ENCODE data around the gene NFKBIZ.
"Not testable (repeated sequence)": the region's sequence is repeated elsewhere in the genome, so short reads cannot be mapped to it uniquely, and the experiment has no call there.

The NFKBIZ gene

DNA sequence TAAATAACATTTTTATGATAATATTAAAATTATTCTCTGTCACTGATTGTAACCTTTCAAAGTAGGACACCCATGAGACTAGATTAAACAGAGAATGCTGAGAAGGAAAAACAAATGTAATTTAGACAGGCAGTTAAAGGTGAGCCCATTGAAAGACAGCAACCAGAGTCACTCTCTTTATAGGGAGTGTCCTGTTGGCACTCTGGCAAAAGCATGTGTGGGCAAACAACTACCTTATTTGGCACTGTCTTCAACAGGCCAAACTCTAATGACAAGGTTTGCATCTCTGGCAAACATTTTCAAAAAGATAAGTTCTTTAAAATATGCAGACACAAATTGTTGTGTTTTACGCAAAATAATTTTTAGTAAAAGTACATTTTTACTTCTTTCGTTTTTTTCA, 29.8 kb downstream of the NFKBIZ start:
- no peak for DNase-seq

DNA sequence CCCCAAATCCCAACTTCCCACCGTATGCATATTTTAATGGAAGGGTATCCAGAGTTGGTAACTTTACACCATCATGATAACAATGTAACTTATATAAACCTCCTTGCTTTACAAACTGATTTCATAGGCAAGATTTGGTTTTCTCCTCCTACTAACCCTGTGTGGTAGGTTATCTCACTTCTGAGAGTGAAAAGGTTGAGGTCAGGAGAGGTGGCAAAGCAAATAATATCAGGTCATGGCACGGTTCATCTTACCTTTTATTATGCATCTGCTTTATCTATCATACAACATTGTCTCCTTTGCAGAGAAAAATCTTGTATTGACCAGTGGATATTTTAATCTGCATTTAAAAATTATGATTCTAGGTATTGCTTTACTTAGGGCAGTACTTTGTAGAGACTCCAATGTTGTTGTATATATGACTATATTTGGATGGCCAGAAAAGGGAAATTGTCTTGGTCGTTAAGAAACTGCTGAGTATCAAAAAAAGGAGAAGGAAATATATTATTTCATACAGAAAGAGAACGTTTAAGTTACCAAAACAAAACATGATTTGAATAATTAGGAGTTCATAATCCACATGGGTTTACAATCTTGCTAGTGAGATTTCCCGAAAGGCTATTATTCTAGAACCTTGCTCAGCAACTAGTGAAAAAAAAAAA, 30.4 kb downstream of the NFKBIZ start:
- no peak for DNase-seq

DNA sequence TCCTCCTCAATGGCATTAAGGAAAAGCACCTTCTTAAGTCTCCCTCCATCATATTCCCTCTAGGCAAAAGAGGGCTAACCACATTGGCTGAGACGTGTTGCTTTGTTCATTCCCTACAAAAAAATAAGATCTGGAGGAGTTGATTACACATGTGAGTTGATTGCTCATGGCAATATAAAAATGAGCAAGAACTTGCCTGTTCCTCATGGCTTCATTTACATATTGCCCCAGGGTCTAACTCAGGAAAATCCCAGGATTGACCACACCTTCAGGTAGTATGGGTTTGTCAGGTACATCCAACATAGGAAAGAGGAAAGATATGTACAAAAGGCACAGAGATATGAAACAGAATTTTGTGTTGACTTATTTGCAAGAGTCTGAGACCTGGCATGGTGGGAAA, 35.5 kb downstream of the NFKBIZ start:
- DNase-seq: no peak

DNA sequence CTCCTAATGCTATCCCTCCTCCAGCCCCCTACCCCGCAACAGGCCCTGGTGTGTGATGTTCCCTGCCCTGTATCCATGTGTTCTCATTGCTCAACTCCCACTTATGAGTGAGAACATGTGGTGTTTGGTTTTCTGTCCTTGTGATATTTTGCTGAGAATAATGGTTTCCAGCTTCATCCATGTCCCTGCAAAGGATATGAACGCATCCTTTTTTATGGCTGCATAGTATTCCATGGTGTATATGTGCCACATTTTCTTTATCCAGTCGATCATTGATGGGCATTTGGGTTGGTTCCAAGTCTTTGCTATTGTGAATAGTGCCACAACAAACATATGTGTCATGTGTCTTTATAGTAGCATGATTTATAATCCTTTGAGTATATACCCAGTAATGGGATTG, 36.3 kb downstream of the NFKBIZ start:
- not testable (repeated sequence) for DNase-seq

DNA sequence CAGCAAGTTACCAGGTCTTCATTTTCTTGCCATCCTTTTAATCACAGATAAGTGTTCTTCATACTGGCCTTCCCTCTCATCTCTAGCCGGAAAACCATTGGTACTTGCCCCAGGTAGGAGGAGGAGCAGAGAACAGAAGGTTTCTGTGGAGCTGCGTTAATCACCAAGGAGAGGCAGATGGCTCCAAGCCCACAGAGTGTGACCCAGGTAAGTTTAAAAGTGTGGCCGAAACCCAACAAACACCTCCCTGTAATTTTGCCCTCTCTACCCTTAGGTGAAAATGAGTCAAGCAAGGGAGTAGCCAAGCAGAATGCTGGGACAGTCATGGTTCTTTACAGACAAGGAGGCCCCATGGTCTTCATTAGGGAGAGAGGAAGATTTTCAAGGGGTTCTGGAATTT, 37.3 kb downstream of the NFKBIZ start:
- no peak for DNase-seq

DNA sequence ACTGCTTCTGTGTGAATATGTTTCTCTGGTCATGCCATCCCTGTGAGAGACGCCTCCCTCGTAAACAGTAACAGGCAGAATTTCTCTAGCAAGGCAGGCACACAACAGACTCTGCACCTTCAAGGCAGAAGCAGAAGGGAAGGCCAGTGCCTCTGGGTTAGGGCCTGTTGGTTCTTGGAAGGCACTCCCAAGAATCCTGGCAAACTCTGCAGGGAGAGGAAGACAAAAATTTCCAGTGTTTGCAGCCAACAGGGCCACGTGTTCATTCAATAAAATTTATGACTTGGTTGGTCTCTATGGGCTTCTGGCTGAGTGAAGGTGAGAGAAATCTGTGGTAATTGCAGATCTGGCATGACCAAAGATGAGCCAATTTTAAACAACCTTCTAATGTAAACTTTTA, 39.3 kb downstream of the NFKBIZ start:
- no peak for DNase-seq

DNA sequence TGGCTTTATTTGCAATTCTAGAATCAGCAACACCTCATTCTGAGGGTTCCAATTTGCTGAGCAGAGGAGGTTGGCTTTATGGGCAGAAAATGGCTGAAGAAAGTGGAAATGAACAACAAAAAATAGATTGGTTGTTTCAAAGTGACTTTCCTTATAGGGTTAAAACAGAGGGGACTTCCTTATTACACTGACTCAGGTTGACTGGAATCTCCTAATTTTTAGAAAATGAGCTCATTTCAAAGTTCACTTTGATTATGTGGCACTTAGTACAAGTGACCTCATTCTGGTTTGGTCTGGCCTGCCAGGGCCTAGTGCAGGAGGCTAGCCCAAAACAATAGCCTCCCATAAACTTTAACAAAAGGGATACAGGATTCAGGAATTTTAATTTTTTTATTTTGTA, 41.4 kb downstream of the NFKBIZ start:
- no peak for DNase-seq

DNA sequence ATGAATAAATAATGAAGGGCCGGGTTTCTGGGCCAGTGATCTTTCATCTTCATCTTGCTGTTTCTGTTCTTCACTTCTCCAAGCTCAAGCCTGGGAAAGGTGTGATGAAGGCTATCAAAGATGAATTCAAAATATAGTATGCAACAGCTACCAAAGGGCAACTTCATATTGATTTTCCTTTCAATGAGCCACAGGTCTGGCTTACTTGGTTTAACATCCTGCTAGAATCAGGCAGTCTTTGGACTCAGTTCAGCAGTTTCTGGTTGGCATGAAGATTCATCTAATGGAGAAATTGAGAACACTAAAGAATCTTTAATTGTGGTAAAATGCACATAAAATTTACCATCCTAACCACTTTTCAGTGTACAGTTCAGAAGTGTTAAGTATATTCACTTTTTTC, 43.3 kb downstream of the NFKBIZ start:
- DNase-seq: no peak

DNA sequence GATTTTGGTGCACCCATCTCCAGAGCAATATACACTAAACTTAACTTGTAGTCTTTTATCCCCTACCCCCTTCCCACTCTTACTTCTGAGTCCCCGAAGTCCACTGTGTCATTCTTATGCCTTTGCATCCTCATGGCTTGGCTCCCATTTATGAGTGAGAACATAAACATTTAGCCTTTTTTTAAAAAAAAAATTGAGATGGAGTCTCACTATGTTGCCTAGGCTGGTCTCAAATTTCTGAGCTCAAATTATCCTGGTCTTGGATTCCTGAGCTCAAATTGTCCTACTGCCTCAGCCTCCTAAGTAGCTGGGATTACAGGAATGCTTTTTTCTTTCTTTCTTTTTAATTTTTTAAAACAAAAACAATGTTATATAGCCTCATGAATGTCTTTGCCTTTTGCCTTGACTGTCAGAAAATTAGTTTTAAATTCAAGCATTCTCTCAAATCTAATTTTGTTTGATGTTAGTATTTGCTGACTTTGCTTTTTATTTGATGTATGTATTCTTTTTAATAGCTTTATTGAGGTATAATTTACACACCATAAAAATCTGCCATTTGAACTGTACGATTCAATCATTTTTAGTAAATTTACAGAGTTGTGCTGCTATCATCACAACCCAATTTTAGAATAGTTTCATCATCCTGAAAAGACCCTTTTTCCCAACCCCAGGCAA, 46.9 kb downstream of the NFKBIZ start:
- no peak for DNase-seq

DNA sequence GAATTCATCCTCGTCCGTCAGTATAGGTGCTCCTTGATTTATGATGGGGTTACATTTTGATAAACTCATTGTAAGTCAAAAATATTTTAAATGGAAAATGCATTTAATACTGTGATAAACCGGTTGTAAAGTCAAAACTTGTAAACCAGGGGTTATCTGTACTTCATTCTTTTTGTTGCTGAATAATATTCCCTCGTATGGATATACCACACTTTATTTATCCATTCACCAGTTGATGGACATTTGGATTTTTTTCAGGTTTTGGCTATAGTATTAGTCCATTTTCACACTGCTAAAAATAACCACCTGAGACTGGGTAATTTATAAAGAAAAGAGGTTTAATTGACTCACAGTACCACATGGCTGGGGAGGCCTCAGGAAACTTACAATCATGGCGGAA, 47.7 kb downstream of the NFKBIZ start:
- no peak for DNase-seq

DNA sequence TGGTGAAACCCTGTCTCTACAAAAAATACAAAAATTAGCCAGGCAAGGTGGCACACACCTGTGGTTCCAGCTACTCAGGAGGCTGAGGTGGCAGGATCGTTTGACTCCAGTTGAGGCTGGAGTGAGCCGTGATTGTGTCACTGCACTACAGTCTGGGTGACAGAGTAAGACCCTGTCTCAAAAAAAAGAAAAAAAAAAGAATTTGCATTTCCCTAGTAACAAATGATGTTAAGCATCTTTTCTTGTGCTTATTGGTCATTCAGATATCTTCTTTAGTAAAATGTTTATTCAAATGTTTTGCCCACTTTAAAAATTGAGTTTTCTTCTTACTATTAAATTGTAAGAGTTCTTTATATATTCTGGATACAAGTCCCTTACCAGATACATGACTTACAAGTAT, 48.7 kb downstream of the NFKBIZ start:
- no peak for DNase-seq

DNA sequence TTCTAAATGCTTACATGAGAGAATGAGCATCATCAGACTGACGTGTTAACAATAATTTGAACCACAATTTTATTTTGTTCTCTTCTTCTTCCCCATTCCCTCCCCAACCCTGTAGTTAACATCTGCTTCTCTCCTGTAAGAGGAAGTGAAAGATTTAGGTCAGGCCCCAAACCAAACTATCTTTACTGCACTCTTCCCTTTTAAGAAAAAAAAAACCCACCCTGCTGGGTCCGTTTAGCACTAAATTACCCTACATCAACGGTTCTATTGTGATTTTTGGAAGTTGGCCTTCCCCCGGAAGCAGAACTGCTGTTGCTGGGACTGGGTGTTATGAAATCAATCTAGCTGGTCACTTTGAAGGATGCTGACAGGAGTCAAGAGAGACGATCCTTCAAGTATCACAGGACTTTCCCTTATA, 49.4 kb downstream of the NFKBIZ start:
- DNase-seq: peak; percentile 25

DNA sequence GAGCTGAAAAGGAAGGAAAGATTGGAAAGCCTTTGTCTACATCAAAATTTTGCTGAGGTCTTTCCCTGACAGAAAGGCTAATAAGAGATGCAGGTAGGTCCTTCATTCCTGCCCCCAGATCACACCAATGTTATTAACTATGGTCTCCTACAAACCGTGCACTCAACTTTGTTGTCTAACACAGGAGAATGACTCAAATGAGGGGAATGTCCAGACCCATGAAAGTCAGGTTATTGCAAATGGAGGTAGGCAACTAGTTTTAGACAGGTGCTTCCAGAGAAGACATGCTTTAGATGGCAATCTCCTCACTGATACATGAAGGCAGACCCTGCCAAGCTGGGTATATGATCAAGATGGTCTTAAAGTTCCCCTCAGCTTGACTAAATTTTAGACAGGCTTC, 51.0 kb downstream of the NFKBIZ start:
- no peak for DNase-seq

DNA sequence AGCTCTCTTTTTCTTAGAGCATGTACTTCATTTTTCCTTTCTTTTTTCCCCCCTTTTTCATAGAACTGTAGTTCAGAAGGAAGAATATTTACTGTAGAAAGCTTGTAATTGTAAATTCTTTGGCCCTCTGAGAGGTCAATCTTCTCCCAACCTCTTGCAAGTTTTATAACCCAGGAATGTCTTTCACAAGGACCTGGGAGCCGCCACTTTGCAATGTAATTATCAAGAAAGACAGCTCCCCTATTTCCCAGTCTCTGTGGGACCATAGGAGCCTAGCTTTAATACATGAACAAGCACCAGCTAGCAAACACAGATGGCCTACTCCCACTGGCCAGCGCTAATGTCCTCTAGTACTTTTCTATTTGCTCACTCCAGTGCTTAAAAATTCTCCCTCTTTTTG, 51.4 kb downstream of the NFKBIZ start:
- DNase-seq: no peak

DNA sequence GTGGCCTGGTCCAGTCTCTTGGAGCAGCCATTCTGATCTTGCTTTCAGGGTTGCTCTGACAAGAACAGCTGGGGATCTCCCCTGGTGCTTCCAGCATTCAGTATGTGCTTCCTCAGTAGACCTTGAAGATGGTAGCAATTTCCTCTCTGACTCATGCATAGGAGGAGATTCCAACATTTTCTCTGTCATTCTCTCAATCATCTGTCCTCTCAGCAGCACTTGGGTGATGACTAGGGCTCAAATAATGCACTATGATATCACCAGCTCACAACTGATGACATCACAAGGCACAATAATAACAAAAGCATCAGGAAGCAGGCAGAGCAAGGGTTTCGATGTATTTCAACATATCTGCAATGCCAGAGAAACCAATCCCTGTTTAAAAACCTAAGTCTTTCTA, 52.7 kb downstream of the NFKBIZ start:
- DNase-seq: no peak

DNA sequence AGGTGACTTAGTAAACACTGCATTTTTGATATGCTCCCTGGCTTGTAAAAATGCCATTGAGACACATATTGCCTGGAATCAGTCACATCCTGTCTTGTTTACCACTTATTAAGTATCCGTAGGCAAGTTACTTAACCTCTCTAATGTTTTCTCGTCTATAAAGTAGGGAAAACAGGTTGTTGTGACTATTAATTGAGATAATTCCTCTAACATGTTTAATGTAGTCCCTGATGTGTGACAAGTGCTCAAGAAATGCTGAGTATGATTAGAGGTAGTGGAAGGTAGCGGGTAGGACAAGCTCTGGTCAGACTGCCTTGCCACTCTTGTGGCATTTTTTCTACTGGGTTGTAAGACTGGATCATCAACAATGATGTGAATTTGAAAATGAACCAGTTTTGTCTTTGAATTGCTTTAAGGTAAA, 54.1 kb downstream of the NFKBIZ start:
- no peak for DNase-seq

DNA sequence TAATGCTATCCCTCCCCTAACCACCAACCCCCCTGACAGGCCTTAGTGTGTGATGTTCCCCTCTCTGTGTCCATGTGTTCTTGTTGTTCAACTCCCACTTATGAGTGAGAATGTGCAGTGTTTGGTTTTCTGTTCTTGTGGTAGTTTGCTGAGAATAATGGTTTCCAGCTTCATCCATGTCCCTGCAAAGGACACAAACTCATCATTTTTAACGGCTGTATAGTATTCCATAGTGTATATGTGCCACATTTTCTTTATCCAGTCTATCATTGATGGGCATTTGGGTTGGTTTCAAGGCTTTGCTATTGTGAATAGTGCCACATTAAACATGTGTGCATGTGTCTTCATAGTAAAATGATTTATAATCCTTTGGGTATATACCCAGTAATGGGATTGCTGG, 56.3 kb downstream of the NFKBIZ start:
- not testable (repeated sequence) for DNase-seq

Measured in midbrain (tissue), 1 donor.